Neural cell (in vitro differentiated cells): ENCODE results near the gene C5. TPM values are rescaled to one million over a fixed set of nuclear protein-coding genes. Genes with fewer than 3 reads are reported as not detected.

ENCODE experiments used
- H2AFZ ChIP-seq: fragments of 200-600, 300-800 bp; sonication (generic), shearing (Covaris generic); 2 replicates; pipeline ENCODE4 v1.6.0; 2014; ENCODE audit warnings: low read depth, mild to moderate bottlenecking, antibody characterized with exemption, low read length, moderate library complexity
- H3F3A ChIP-seq: fragments of 200-600 bp; shearing (Covaris generic); 2 replicates; pipeline ENCODE4 v1.6.1; 2016; ENCODE audit warnings: mild to moderate bottlenecking, moderate library complexity, mixed read lengths, antibody characterized with exemption, low read length; ENCODE audit not compliant: insufficient read depth, poor library complexity, severe bottlenecking
- H3K27ac ChIP-seq: fragments of 200-600, 300-800 bp; sonication (generic), shearing (Covaris generic); 2 replicates; pipeline ENCODE4 v1.5.1; 2014; ENCODE audit warnings: mild to moderate bottlenecking, low read length, moderate library complexity
- H3K27me3 ChIP-seq: fragments of 300-800, 200-600 bp; sonication (generic), shearing (Covaris generic); 2 replicates; pipeline ENCODE4 v1.6.0; 2014; ENCODE audit warnings: mild to moderate bottlenecking, low read depth, low read length, moderate library complexity; ENCODE audit not compliant: insufficient read depth
- H3K36me3 ChIP-seq: fragments of 300-800, 200-600 bp; sonication (generic), shearing (Covaris generic); 2 replicates; pipeline ENCODE4 v1.5.1; 2014; ENCODE audit warnings: mild to moderate bottlenecking, antibody characterized with exemption, low read length, moderate library complexity; ENCODE audit not compliant: insufficient read depth
- H3K4me2 ChIP-seq: fragments of 300-800, 200-600 bp; sonication (generic), shearing (Covaris generic); 2 replicates; pipeline ENCODE4 v1.6.0; 2014; ENCODE audit warnings: mild to moderate bottlenecking, low read length
- H3K4me3 ChIP-seq: fragments of 300-800, 200-600 bp; sonication (generic), shearing (Covaris generic); 2 replicates; pipeline ENCODE4 v1.5.1; 2014; ENCODE audit warnings: mild to moderate bottlenecking, low read length, moderate library complexity
- H3K79me2 ChIP-seq: fragments of 200-600 bp; shearing (Covaris generic); replicated peaks from 2 replicates; pipeline ENCODE4 v1.6.0; 2014; ENCODE audit warnings: mild to moderate bottlenecking, low read length, moderate library complexity; ENCODE audit not compliant: insufficient read depth
- H3K9ac ChIP-seq: fragments of 300-800, 200-600 bp; sonication (generic), shearing (Covaris generic); 2 replicates; pipeline ENCODE4 v1.6.1; 2016; ENCODE audit warnings: mild to moderate bottlenecking, low read length, mixed read lengths
- H3K9me2 ChIP-seq: fragments of 200-600 bp; shearing (Covaris generic); 2 replicates; pipeline ENCODE4 v1.6.1; 2016; ENCODE audit warnings: mild to moderate bottlenecking, low read length, mixed read lengths; ENCODE audit not compliant: insufficient read depth
- H3K9me3 ChIP-seq: fragments of 200-600, 300-800 bp; sonication (generic), shearing (Covaris generic); 2 replicates; pipeline ENCODE4 v1.6.1; 2016; ENCODE audit warnings: mild to moderate bottlenecking, mixed run types, low read length, moderate library complexity, mixed read lengths
- H4K20me1 ChIP-seq: fragments of 200-600 bp; shearing (Covaris generic); 2 replicates; pipeline ENCODE4 v1.6.1; 2016; ENCODE audit warnings: mild to moderate bottlenecking, mixed run types; ENCODE audit not compliant: insufficient read depth
- EP300 ChIP-seq: fragments of 450-650 bp; conservative IDR thresholded peaks from 2 replicates; pipeline ENCODE4 v1.6.1; 2014; ENCODE audit warnings: antibody characterized with exemption, mild to moderate bottlenecking, moderate library complexity; ENCODE audit not compliant: poor library complexity, severe bottlenecking
- EZH2 ChIP-seq: fragments of 200-600, 300-800 bp; shearing (Covaris generic), sonication (generic); IDR thresholded peaks from 2 replicates; pipeline ENCODE4 v1.6.1; 2014; ENCODE audit warnings: antibody characterized with exemption, low read length, borderline replicate concordance, mild to moderate bottlenecking; ENCODE audit not compliant: insufficient read depth, poor library complexity, severe bottlenecking
- MXI1 ChIP-seq: fragments of 450-650 bp; conservative IDR thresholded peaks from 2 replicates; pipeline ENCODE4 v1.6.1; 2014; ENCODE audit warnings: antibody characterized with exemption, mild to moderate bottlenecking; ENCODE audit not compliant: poor library complexity, severe bottlenecking
- POLR2AphosphoS5 ChIP-seq: IDR thresholded peaks from 2 replicates; pipeline ENCODE4 v1.6.1; 2012
- RAD21 ChIP-seq: fragments of 450-650 bp; conservative IDR thresholded peaks from 2 replicates; pipeline ENCODE4 v1.6.1; 2014; ENCODE audit warnings: antibody characterized with exemption, mild to moderate bottlenecking, moderate library complexity
- SMC3 ChIP-seq: fragments of 450-650 bp; conservative IDR thresholded peaks from 2 replicates; pipeline ENCODE4 v1.6.1; 2014; ENCODE audit warnings: antibody characterized with exemption, mild to moderate bottlenecking, moderate library complexity; ENCODE audit not compliant: poor library complexity
- TAF1 ChIP-seq: IDR thresholded peaks from 2 replicates; pipeline ENCODE4 v1.6.1; 2012; ENCODE audit warnings: low read depth
- polyA plus RNA-seq: library from polyadenylated mRNA; depleted of rRNA; stranded (reverse); fragments of >200 nt; gene quantifications from 2 replicates; pipeline ENCODE4 v1.2.3, GENCODE V29; 2014
- TF ChIP-seq, protein P1 (sequence below): IDR thresholded peaks from 2 replicates; pipeline ENCODE4 v1.6.1; 2012; ENCODE audit warnings: borderline replicate concordance
- TF ChIP-seq, protein P2 (sequence below): fragments of 450-650 bp; IDR thresholded peaks from 2 replicates; pipeline ENCODE4 v1.5.1; 2014; ENCODE audit warnings: antibody characterized with exemption, mild to moderate bottlenecking, moderate library complexity; ENCODE audit not compliant: poor library complexity, severe bottlenecking

C5 gene
- polyA plus RNA-seq, 1 donor from 2014 or later = 3.8 TPM

DNA sequence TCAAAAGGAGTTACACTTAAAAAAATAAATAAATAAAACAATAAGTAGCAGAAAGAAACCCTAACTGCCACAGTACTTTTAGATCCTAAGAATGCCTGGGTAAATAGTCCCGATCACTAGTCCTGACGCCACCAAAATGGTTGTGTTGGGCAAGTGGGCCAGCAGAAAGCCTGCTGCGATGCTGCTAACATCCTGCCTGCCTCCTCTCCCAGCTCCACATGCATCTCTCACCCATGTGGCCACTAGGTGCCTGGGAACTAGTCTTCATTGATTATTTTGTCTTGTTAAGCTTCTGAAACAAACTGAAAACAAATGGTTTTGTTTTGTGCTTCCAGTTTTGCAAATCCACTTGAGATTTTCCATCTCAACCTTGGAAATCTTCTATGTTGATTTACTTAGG is 69.1 kb downstream of the C5 start:
- Histone ChIP-seq H3K9me3 (no peaks in the 10 kb centered on the region), H3K9ac (no peak overlapping the region), H3K4me3 (no peak overlapping the region), H3F3A (no peaks in the 10 kb centered on the region), H2AFZ (no peak overlapping the region), H3K4me2 (no peak overlapping the region), H3K79me2 (no peaks in the 10 kb centered on the region), H3K27me3 (no peaks in the 10 kb centered on the region), H3K9me2 (no peaks in the 10 kb centered on the region), H3K27ac (no peak overlapping the region), H4K20me1 (no peaks in the 10 kb centered on the region), H3K36me3 (no peaks in the 10 kb centered on the region)
- no peak for TF ChIP-seq SMC3
- TF ChIP-seq, protein P1, sequence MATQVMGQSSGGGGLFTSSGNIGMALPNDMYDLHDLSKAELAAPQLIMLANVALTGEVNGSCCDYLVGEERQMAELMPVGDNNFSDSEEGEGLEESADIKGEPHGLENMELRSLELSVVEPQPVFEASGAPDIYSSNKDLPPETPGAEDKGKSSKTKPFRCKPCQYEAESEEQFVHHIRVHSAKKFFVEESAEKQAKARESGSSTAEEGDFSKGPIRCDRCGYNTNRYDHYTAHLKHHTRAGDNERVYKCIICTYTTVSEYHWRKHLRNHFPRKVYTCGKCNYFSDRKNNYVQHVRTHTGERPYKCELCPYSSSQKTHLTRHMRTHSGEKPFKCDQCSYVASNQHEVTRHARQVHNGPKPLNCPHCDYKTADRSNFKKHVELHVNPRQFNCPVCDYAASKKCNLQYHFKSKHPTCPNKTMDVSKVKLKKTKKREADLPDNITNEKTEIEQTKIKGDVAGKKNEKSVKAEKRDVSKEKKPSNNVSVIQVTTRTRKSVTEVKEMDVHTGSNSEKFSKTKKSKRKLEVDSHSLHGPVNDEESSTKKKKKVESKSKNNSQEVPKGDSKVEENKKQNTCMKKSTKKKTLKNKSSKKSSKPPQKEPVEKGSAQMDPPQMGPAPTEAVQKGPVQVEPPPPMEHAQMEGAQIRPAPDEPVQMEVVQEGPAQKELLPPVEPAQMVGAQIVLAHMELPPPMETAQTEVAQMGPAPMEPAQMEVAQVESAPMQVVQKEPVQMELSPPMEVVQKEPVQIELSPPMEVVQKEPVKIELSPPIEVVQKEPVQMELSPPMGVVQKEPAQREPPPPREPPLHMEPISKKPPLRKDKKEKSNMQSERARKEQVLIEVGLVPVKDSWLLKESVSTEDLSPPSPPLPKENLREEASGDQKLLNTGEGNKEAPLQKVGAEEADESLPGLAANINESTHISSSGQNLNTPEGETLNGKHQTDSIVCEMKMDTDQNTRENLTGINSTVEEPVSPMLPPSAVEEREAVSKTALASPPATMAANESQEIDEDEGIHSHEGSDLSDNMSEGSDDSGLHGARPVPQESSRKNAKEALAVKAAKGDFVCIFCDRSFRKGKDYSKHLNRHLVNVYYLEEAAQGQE = no peak
- TF ChIP-seq, protein P2, sequence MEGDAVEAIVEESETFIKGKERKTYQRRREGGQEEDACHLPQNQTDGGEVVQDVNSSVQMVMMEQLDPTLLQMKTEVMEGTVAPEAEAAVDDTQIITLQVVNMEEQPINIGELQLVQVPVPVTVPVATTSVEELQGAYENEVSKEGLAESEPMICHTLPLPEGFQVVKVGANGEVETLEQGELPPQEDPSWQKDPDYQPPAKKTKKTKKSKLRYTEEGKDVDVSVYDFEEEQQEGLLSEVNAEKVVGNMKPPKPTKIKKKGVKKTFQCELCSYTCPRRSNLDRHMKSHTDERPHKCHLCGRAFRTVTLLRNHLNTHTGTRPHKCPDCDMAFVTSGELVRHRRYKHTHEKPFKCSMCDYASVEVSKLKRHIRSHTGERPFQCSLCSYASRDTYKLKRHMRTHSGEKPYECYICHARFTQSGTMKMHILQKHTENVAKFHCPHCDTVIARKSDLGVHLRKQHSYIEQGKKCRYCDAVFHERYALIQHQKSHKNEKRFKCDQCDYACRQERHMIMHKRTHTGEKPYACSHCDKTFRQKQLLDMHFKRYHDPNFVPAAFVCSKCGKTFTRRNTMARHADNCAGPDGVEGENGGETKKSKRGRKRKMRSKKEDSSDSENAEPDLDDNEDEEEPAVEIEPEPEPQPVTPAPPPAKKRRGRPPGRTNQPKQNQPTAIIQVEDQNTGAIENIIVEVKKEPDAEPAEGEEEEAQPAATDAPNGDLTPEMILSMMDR = no peak
- no peak for TF ChIP-seq TAF1
- no peak for TF ChIP-seq RAD21
- TF ChIP-seq EZH2 = no peak
- TF ChIP-seq POLR2AphosphoS5 = no peak
- TF ChIP-seq EP300 = no peak
- TF ChIP-seq MXI1 = no peak

DNA sequence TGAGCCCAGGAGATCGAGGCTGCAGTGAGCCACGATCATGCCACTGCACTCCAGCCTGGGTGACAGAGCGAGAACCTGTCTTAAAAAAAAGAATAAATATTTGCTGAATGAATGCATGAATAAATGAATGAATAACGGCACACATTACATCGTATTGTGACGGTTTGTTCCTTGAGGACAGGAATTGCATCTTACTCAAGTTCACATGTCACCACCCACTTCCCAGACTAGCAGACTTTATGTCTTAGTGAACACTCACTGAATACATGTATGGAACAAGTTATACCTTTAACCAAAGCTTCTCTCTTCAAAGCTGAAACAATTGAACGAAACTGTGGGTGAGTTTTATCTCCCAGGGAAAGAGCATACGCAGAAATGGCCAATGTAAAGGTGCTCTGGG is 70.3 kb downstream of the C5 start:
- Histone ChIP-seq H3K4me2 (no peak overlapping the region), H3K9me3 (no peaks in the 10 kb centered on the region), H3K27ac (no peak overlapping the region), H3K9ac (no peak overlapping the region), H3F3A (no peaks in the 10 kb centered on the region), H3K36me3 (no peaks in the 10 kb centered on the region), H2AFZ (no peak overlapping the region), H4K20me1 (no peaks in the 10 kb centered on the region), H3K9me2 (no peaks in the 10 kb centered on the region), H3K79me2 (no peaks in the 10 kb centered on the region), H3K4me3 (no peak overlapping the region), H3K27me3 (no peaks in the 10 kb centered on the region)
- TF ChIP-seq RAD21 (no peak), MXI1 (no peak), EP300 (no peak), SMC3 (no peak), POLR2AphosphoS5 (no peak), TAF1 (no peak), EZH2 (no peak)
- TF ChIP-seq, protein P2 = no peak
- TF ChIP-seq, protein P1 = no peak
